Measurements from ENCODE around the gene DUSP10.

DUSP10 gene

DNA sequence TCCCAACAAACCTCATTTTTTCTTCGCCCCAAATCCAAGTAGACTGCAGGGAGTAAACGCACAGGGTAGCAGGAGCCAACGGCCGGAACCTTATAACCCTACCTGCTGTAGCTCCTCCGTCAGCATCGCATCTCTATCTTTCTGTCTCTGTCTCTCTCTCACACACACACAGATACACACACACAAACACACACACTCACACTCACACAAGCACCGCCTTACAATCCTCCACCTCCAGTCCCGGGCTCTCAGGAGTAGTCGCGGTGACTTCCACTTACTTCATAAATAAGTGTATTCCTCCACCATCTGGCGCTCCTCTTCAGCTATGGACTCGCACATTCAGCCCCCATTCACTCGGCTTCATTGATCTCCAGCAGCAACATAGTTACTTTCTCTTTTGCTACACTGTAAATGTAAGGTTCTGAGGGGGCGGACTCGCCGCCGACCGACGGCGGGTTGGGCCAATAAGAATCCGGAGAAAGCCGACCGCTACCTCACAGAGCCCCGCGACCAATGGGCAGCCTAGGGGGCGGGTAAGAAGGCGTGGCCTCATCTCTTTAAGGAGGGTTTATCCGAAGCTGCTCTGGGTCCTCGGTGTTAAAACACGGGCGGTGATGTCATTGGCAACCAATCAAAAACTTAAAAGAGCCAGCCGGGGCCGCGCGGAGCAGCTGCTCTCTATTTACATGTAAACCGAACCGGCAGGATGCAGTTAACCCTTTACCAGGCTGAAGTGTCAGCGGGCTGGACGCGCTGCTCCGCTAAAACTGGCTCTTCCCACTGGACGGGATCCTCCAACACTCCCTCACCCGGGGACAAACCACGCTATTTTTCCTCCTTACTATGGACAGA lies at the start of gene DUSP10:
DUSP10 (minus strand) TSS at position 387 of the 852 bp plus-strand sequence. CDS start 2,345 bp downstream, outside the sequence.
- peak; percentile 97 for DNase-seq (ENCODE audit: low read depth)

DNA sequence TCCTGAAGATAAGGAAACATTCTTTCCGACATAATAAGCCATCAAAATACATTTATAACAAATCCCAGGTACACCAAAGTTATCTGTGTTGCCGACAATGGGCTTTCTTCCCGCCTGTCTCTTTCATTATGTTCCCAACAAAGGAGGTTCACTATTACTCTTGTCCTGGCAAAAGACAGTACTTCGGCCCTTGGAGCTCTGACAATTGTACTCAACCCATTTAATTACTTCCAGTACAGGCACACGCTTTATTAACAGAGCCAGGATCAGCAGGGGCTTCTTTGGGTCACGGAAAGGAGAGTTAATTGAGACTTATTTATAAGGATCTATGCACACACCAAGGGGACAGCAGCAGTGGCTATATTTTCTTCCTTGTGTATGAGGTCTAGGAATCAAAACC lies 46.6 kb upstream of the DUSP10 start:
- DNase-seq (ENCODE audit: low read depth): no peak

DNA sequence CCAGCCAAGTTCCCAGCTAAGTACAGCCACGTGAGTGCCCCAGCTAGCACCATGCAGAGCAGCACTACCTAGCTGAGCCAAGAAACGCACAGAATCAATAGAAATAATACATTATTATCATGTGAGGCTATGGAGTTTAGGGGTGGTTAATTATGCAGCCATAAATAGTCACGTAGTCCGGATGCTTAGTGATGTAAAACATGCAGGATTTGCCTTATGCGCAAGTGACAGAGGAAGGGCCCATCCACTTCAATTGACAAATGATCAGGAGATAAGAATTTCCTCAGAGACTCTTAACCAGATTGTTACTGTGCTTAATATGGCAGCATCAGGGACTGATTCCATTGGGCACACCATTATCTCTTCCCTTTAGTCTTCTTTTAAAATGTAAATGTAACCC lies 44.8 kb upstream of the DUSP10 start:
- DNase-seq (ENCODE audit: low read depth): no peak

DNA sequence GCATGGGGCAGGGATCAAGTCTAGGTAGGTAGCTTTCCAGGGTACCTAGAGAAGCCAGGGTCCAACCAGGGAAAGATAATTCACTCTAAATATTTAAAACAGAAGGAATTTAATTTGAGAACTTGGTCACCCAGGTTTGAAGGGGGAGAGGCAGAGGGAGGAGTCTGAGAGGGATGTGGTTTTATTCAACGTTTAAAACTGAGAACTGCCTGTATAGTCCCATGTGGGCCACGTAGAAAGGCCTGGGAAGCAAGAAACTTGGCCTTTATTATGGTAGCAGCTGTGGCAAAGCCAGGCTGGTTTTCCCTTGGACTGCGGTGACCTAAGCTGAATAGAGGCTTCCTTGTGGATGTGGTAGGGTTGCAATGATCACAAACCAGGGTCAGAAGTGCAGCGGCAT lies 42.0 kb upstream of the DUSP10 start:
- DNase-seq (ENCODE audit: low read depth): no peak

DNA sequence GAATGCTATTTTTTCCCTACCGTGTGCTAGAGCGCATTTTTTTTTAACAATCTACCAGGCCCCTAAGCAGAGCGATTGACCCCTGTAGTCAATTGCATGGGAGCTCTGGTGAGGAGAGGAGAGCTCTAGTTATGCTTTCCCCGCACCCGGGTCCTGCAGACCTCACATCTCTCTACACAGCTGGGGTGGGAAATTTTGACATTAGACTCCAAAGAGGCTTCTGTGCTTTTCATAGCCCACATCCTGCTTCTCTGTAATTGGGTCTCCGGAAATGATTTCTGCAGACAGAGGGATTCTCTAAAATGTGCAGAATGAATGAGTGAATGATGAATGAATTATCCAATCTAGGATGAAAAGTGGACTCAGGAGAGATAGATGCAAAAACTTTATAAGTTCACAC lies 41.5 kb upstream of the DUSP10 start:
- no peak for DNase-seq (ENCODE audit: low read depth)

DNA sequence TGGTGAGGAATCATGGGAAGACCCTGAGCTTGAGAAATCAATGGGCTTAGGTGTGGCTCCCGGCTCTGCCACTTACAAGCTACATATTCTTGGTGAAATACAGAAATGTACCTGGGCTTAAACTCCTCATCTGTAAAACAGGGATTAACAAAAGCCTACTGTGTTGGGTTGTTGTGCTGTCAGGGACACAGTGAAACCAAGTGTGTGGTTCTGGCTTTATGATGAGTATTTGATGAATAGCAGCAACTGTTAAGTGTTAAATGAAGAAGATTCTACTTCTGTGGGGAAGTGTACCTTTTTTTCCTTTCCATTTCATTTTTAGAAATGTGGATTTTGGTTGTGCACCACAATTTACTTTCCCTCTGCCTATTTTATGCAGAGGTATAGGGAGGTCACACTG lies 41.1 kb upstream of the DUSP10 start:
- DNase-seq (ENCODE audit: low read depth): no peak

DNA sequence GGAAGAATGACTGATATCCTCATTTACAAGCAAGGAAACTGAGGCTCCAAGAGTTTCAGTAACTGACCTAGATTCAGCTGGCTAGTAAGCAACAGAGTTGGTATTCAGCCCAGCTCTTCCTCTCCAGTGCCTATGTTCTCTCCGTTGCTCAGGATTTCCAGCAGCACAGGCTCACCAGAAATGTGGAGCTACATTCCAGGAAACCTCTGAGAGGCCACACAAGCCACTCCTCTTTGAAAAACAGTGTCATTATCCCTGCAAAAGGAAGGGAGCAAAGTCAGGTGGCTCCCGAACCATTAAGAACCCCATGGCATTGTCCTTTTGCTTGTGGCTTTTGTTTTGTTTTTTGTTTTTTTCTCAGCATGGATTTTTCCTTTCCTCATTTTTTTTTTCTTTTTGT lies 40.6 kb upstream of the DUSP10 start:
- no peak for DNase-seq (ENCODE audit: low read depth)

DNA sequence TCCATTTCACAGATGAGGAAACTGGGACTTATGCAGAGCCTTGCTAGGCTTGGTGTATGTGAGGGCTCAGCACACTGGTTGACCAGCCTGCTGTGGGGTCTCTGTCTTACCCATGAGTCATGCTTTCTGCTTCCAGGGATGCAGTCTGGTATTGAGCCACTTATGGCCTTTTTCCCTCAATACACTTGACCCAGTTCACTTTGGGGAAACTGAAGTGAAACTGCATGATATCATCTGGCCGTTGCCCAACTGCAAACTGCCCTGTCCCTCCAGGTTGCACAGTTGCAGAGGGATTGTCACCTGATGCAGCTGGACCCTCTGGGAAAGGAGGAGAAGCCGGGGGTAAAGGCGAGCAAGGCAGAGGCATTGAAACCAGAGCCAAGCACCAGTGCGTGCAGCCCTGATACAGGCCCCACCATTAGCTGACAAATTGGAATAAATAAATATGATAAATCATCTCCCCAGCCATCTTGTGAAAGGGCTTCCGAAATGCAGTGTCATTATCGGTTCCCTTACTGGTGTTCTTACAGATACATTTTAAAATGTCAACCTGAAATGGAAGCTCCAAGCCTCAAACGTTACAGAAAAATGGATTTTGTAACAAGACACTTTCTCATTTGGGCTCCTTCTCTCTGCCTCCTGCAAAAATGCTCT lies 39.3 kb upstream of the DUSP10 start:
- DNase-seq (ENCODE audit: low read depth): no peak

DNA sequence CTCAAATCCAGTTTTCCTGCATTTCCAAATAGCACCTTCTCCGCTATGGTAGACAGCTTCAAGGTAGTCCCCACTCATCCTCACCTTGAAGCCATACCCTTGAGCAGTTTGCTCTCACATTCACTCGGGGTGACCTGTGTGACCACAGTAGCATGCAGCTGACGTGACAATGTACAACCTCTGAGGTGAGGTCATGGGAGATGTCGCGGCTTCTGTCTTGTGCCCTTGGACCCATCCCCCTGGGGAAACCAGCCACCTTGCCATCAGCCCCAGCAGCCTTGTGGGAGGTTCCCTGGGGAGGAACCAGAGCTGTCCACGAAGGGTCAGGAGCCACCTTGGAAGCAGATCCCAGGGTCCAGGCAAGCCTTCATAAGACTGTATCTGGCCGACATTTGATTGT lies 38.3 kb upstream of the DUSP10 start:
- DNase-seq (ENCODE audit: low read depth): no peak

DNA sequence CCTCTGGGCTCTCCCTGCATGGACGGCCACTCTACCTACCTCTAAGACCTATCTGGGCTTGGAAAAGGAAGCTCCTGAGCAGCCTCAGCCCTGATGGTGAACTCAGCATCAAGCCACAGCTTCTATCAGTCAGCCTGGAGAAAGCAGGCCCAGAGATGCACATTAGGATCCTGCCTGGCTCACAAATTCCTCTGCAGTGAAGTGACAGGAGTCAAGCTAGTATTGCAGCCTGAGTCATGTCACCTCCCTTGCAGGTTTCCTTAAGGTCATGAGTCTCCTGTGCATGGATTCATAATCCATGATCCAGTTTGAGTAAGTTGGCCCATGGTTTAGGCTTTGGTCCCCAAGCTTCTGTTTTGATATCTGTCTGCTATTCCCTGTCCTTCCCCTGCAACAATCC lies 37.9 kb upstream of the DUSP10 start:
- DNase-seq (ENCODE audit: low read depth): no peak

DNA sequence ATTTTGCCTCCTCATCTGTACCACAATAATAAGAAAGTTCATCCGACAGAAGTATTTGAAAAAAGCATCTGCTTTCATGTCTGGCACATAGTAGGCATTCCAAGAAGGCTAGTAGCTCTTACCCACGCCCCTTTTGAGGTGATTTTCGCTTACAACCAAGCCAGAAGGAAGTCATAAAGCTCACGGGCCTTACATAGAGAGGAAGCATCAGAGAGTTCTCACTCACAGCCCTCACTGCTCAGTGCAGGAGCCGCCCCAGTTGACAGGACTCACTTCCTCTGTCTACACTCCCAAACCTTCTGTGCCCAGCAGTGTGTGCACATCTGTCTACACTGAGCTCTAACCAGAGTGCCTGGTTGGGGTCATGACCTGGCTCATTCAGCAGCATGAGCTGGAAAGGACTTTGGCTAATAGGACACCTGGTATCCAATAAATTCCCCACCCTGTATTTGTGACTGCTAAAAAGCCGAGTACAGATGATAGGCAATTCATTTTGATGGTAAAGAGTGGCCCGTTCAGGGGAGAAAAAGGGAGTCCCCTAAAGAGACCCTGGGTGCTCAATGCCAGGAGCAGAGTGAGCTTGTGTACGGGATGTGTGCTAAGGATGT lies 36.8 kb upstream of the DUSP10 start:
- peak; percentile 22 for DNase-seq (ENCODE audit: low read depth)

DNA sequence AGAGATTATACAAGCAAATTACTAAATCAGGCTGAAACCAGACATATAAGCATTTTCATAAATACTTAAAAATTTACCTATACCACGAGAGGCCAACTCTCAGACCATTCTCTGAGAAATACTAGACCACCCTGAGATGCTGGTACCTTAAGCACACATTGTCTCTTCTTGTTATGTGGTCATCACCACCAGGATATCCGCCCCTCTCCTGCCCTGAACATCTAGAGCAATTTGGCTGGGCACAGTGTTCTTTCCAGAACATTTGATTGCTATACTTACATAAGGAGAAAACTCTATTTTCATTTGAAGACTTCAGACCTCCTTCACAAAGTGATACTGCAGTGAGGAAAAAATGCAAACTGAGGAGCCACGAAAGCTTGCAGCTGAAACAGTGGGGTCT lies 36.2 kb upstream of the DUSP10 start:
- DNase-seq (ENCODE audit: low read depth): no peak

DNA sequence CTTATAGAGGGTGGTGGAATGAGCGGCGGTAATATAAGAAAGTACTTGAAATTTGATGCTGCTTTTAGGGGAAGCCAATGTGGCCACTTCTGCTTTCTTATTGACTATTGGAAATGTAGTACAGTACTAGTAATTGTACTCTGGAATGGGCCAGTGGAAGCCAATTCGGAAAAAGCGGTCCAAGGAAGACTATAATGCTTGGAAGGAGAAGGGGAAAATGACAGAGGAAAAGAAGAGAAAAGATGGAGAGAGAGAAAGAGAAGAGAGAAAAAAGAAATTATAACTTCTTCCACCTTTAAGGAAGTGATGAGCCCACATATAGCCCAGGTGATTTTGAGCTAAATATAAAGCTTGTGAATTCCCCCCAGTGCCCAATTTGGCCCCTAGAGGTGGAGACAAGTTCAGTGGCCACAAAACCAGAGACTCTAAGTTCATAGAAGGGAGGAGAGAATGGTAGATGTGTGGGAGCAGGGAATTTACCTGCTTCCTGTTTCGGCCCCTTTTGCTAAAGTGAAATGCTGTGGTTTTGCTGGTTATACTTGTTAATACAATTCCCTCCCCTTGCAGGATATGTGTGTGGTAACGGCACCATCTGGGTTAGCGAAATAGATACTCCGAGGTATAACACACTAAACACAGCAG lies 35.7 kb upstream of the DUSP10 start:
- peak; percentile 33 for DNase-seq (ENCODE audit: low read depth)

DNA sequence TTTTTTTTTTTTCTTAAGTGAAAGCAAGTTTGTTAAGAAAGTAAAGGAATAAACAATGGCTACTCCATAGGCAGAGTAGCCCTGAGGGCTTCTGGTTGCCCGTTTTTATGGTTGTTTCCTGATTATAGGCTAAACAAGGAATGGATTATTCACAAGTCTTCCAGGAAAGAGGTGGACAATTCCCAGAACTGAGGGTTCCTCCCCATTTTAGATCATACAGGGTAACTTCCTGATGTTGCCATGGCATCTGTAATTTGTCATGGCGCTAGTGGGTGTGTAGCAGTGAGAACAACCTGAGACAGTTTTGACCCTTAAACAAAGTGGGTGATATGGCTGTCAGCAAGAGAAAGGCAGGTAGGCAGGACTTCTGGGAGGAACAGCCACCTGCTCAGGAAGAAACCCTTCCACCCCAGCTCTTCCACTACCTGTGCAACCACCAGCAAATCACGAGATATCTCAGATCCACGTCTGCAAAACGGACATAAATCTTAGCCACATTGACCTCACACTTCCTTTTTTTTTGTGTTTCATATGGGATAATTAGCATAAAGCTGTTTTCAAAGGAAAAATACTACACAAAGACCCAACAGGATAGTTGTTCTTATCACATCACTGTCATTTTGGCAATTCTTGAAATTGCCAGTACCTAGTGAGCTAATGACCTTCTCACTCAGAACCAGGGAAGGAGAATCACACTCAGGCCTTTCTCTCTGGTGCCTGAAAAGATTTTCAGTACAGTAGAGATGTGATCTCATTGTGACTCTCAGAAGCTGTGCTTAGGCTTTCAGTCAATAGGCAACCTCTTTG lies 34.8 kb upstream of the DUSP10 start:
- no peak for DNase-seq (ENCODE audit: low read depth)

DNA sequence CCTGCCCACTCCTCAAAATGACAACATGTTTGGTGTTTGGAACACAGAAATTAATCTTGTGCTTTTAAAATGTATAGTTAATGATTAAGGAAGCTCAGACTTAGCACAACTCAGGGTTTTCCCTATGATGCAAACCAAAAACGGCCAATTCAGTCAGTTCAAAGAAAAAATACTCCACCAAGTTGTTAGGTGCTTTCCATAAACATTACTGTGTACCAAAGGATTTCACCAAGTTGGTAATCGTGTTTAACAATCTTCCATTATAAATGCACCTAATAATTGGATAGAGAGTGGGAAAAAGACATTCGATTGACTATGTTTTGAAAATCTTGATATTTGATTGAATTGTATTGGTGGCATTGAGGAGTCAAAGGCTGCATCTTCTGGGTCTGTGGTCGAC lies 33.3 kb upstream of the DUSP10 start:
- no peak for DNase-seq (ENCODE audit: low read depth)

DNA sequence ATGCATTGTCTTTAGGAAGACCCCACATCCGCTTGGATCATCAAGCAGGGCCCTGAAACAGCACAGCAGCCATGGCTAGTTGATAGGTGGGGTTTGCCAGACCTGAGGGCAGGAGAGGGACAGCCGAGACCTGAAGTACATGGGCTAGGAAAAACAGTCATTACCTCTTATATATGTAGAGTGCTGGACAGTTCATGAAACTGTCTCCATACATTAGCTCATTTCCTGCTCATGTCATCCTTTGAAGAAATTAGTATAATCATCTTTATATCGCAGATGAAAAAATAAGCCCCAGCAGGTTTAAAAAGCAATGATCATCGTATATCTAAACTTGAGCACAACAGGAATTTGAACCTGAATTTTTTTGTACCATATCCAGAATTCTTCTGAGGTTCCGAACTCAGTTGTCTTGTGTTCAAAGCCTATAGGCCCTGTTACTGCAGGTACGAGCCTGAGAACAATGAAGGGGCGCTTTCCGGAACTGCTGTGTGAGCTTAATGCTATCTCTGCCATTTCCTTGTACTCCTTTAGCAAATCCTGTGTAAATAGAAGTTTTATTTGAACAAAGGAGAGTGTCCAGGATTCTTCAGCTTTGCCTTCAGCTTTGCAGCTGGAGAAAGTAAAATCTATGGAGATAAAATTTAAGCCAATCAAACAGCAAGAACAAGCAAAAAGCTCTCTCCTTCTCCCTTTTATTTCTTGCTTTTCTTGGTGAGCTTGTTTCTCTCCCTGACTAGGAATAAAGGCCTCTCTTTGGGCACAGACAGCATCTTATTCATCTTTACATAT lies 32.4 kb upstream of the DUSP10 start:
- DNase-seq (ENCODE audit: low read depth): no peak

DNA sequence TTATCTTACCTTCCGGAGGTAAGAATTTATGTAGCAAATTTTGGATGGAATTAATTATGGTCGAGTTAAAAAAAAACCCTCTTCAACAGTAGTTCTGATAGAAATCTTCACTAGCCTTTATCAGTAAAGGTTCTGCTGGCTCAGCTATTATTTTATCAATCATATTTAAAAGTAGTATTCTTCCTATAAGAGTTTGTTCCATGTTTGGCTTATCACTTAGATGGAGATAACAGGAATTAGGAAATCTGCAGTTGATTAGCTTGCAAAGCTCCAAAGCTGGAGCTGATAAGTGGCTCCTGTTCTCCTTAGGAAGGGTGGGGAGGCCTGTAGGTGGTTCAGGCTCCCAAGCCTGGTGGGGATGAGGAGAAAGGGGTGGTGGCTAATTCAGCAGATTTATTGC lies 31.5 kb upstream of the DUSP10 start:
- no peak for DNase-seq (ENCODE audit: low read depth)

DNA sequence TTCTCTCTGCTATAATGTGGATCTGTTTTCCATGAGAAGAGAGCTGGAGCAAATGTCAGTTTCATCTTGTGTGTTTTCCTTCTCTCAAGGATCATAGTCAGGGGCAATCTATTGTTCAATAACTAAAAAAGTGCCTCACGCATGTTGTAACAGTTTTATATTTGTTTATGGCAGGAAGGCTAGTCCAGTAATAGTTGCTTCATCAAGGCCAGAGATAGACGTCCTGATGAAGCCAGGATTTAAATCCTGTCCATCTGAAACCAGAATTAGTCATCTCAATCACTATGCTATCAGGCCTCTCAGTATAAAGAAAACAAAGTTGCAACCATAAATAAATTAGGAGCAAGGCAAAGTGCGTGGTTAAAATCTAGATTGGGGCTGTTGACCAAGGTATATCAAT lies 30.2 kb upstream of the DUSP10 start:
- no peak for DNase-seq (ENCODE audit: low read depth)

DNA sequence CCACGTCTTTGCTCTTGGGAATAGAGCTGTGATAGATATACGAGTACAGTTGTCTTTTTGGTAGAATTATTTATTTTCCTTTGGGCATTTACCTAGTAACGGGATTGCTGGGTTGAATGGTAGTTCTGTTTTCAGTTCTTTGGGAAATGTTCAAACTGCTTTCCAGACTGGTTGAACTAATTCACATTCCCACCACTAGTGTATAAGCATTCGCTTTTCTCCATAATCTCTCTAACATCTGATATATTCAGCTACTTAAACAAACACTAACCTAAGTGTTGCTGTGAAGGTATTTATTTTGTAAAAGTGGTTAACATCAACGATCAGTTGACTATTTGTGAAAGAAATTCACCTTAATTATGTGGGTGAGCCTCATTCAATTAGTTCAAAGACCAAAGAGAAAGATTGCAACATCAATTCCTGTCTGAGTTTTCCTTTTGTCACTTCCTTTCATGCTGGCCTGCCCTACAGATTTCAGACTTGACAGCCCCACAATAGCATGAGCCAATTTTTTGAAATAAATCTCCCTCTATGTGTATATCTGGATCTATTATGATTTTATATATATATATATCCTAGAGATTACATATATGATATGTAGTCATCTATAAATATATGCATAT lies 26.7 kb upstream of the DUSP10 start:
- no peak for DNase-seq (ENCODE audit: low read depth)

DNA sequence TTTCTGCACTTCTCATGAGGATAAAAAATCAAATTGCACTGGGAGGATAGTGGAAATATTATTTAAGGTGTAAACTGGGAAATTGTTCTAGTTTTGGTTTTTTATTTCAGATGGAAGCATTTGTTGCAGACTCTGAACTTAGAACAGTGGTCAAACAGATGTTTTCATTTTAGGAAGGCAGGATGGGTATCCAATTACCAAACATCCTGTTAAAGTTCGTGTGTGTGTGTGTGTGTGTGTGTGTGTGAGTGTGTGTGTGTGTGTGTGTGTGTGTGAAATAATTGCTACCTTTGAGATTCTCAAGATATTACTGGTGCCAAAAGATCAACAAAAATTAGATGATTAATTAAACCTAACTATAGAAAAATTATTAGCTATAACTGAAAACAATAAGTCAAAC lies 24.3 kb upstream of the DUSP10 start:
- no peak for DNase-seq (ENCODE audit: low read depth)

DNA sequence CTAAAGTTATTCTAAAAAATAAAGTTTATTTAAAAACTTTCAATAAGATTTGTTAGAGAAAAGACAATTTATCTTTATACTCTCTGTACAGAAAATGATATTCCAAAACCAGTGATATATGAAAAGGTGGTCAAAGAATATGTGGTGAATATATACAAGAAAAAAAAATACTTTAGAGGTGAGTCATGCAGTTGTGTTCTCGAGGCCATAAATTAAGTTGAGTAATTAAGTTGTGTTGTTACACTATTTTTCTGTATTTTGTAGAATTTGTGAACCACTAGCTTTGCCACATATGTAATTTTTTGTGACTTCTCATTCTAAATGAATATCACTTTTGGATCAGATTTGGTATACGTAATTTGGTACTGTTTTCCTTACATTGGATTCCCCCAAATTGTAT lies 23.6 kb upstream of the DUSP10 start:
- no peak for DNase-seq (ENCODE audit: low read depth)
